ENCODE results near the gene MYO15B.

- TF ChIP-seq POLR2A (IDR thresholded peaks at IDR 0.05; ENCODE audit: low read depth, low read length) (no peak), POLR2AphosphoS5 (IDR thresholded peaks at IDR 0.05; ENCODE audit: low read depth, low read length) (no peak), TAF1 (IDR thresholded peaks at IDR 0.05; ENCODE audit: borderline replicate concordance, low read depth, low read length) (no peak)
Measured at GRCh38 chr17:75652934-75653549, 65.4 kb downstream of the MYO15B start.
